Measurements from ENCODE around the gene SNAP91. TPM values are rescaled to one million over a fixed set of nuclear protein-coding genes. Genes with fewer than 3 reads are reported as not detected.
"Not testable (repeated sequence)": the region's sequence is repeated elsewhere in the genome, so short reads cannot be mapped to it uniquely, and the experiment has no call there.

SNAP91 gene
- total and polyA plus RNA-seq, 2 of the 8 experiments (the other 6 are each of a cell fraction or from before 2014, with no cell fraction given), result 1.3 to 1.5 TPM

GRCh38 chr6:83550482-83550881 is 158.4 kb downstream of the SNAP91 start:
- H3K79me1 ChIP-seq (ENCODE audit: low read depth, low read length), result not testable (repeated sequence)

More at GRCh38 chr6:83550482-83550881, 158.4 kb downstream of the SNAP91 start:
- H3K56ac ChIP-seq (replicated peaks; ENCODE audit: insufficient read length, low read depth, low read length); H3K4me3 ChIP-seq (ENCODE audit: extremely low read depth in 1 of 4, insufficient read depth in 2 of 4, low read depth in 3 of 4, low read length in 4 of 4); H4K20me1 ChIP-seq (replicated peaks in 1 of 2; ENCODE audit: control insufficient read depth in 1 of 2, insufficient read depth in 2 of 2, low read length in 2 of 2); H2BK15ac ChIP-seq (ENCODE audit: low read length); H3K9ac ChIP-seq (replicated peaks in 1 of 4; ENCODE audit: extremely low read depth in 1 of 4, low read depth in 3 of 4, low read length in 3 of 4); H3K27me3 ChIP-seq (replicated peaks in 1 of 4; ENCODE audit: control insufficient read depth in 3 of 4, extremely low read depth in 1 of 4, insufficient read depth in 3 of 4, low read length in 3 of 4); DNase-seq (ENCODE audit: low read depth in 1 of 2, low spot score in 2 of 2); H4K5ac ChIP-seq (ENCODE audit: insufficient read length, low read depth, low read length); H2BK5ac ChIP-seq (ENCODE audit: low read depth, low read length); H3K36me3 ChIP-seq (ENCODE audit: control insufficient read depth in 2 of 4, insufficient read depth in 4 of 4, low read length in 3 of 4); H2BK12ac ChIP-seq (ENCODE audit: low read depth, low read length); H4K8ac ChIP-seq (ENCODE audit: extremely low read depth, insufficient read depth, low read length); H4K91ac ChIP-seq (replicated peaks; ENCODE audit: insufficient read length, low read length); H3K4me1 ChIP-seq (replicated peaks in 1 of 4; ENCODE audit: control insufficient read depth in 3 of 4, insufficient read depth in 4 of 4, low read length in 3 of 4); H3K23ac ChIP-seq (ENCODE audit: insufficient read length); H2BK20ac ChIP-seq (ENCODE audit: low read length); H3K27ac ChIP-seq (ENCODE audit: low read depth, low read length); POLR2A ChIA-PET (ENCODE audit: partially characterized antibody); H3K18ac ChIP-seq (ENCODE audit: extremely low read depth, low read length); H2BK120ac ChIP-seq (replicated peaks; ENCODE audit: low read depth, low read length); H3K9me3 ChIP-seq (ENCODE audit: insufficient read depth in 2 of 2, low read depth in 1 of 2, low read length in 1 of 2); H3K4me2 ChIP-seq (ENCODE audit: insufficient read depth in 1 of 2, low read depth in 2 of 2, low read length in 2 of 2); H3K79me2 ChIP-seq (ENCODE audit: control insufficient read depth in 1 of 2, insufficient read depth in 2 of 2, low read length in 2 of 2); H3K23me2 ChIP-seq (ENCODE audit: low read depth, low read length); FAIRE-seq; H3K4ac ChIP-seq (replicated peaks; ENCODE audit: insufficient read length, low read depth, low read length); H3K14ac ChIP-seq (ENCODE audit: insufficient read length); H2AFZ ChIP-seq (ENCODE audit: low read length); H2AK5ac ChIP-seq (ENCODE audit: low read depth, low read length): not testable (repeated sequence)
- 70% methylated on average over 5 of the region's 5 CpGs; no CpG with 5 or more reads in 1 of the 2 experiments for WGBS, 2 experiments (ENCODE audit: extremely low coverage in 1 of 2, insufficient coverage in 1 of 2, insufficient read length in 1 of 2, insufficient replicate concordance in 2 of 2, low coverage in 1 of 2, low lambda C conversion rate in 2 of 2, missing lambda C conversion rate in 1 of 2)
- CTCF ChIA-PET (ENCODE audit: partially characterized antibody), result interaction anchor here (1.2 kb wide), 1 partner anchor 37 kb away, joined by 3 read pairs; no protein-coding TSS in a partner anchor
